Measurements from ENCODE around the gene TMIE. TPM values are rescaled to one million over a fixed set of nuclear protein-coding genes. Genes with fewer than 3 reads are reported as not detected.

TMIE gene
- total and polyA plus RNA-seq, 2 of the 8 experiments (the other 6 are each of a cell fraction or from before 2014, with no cell fraction given): 0.45 to 0.67 TPM

- Histone ChIP-seq H4K5ac (ENCODE audit: insufficient read length, low read depth, low read length) (no peak overlapping the region), H3K79me1 (ENCODE audit: low read depth, low read length) (no peaks in the 10 kb centered on the region), H3K36me3 (ENCODE audit: control insufficient read depth in 2 of 4, insufficient read depth in 4 of 4, low read length in 3 of 4) (no peaks in the 10 kb centered on the region), H3K4me2 (ENCODE audit: insufficient read depth in 1 of 2, low read depth in 2 of 2, low read length in 2 of 2) (no peak overlapping the region), H3K9me3 (ENCODE audit: insufficient read depth in 2 of 2, low read depth in 1 of 2, low read length in 1 of 2) (no peaks in the 10 kb centered on the region), H2BK12ac (ENCODE audit: low read depth, low read length) (no peak overlapping the region; the same call in 1 of the 2 replicates), H3K23me2 (ENCODE audit: low read depth, low read length) (no peaks in the 10 kb centered on the region; the same call in 1 of the 2 replicates), H2BK120ac (replicated peaks; ENCODE audit: low read depth, low read length) (no peak overlapping the region), H2BK5ac (ENCODE audit: low read depth, low read length) (no peak overlapping the region), H3K14ac (ENCODE audit: insufficient read length) (no peak overlapping the region), H4K91ac (replicated peaks; ENCODE audit: insufficient read length, low read length) (no peak overlapping the region), H3K4ac (replicated peaks; ENCODE audit: insufficient read length, low read depth, low read length) (no peak overlapping the region), H3K9ac (replicated peaks in 1 of 4; ENCODE audit: extremely low read depth in 1 of 4, low read depth in 3 of 4, low read length in 3 of 4) (no peak overlapping the region), H3K18ac (ENCODE audit: extremely low read depth, low read length) (no peak overlapping the region), H3K23ac (ENCODE audit: insufficient read length) (no peak overlapping the region), H2AK5ac (ENCODE audit: low read depth, low read length) (no peak overlapping the region), H3K79me2 (ENCODE audit: control insufficient read depth in 1 of 2, insufficient read depth in 2 of 2, low read length in 2 of 2) (no peaks in the 10 kb centered on the region), H4K20me1 (replicated peaks in 1 of 2; ENCODE audit: control insufficient read depth in 1 of 2, insufficient read depth in 2 of 2, low read length in 2 of 2) (no peaks in the 10 kb centered on the region), H2BK15ac (ENCODE audit: low read length) (no peak overlapping the region), H3K4me3 (ENCODE audit: extremely low read depth in 1 of 4, insufficient read depth in 2 of 4, low read depth in 3 of 4, low read length in 4 of 4) (no peak overlapping the region), H4K8ac (ENCODE audit: extremely low read depth, insufficient read depth, low read length) (no peak overlapping the region), H2BK20ac (ENCODE audit: low read length) (no peak overlapping the region), H3K27ac (ENCODE audit: low read depth, low read length) (no peak overlapping the region), H3K56ac (replicated peaks; ENCODE audit: insufficient read length, low read depth, low read length) (no peak overlapping the region), H2AFZ (ENCODE audit: low read length) (no peak overlapping the region), H3K4me1 (replicated peaks in 1 of 4; ENCODE audit: control insufficient read depth in 3 of 4, insufficient read depth in 4 of 4, low read length in 3 of 4) (no peaks in the 10 kb centered on the region; a peak in 1 of 7 replicates), H3K27me3 (replicated peaks in 1 of 4; ENCODE audit: control insufficient read depth in 3 of 4, extremely low read depth in 1 of 4, insufficient read depth in 3 of 4, low read length in 3 of 4) (no peaks in the 10 kb centered on the region)
- FAIRE-seq (no peak), DNase-seq (ENCODE audit: low read depth in 1 of 2, low spot score in 2 of 2) (no peak)
- 81% methylated on average over 2 of the region's 2 CpGs; no CpG with 5 or more reads in 1 of the 2 experiments for WGBS, 2 experiments (ENCODE audit: extremely low coverage in 1 of 2, insufficient coverage in 1 of 2, insufficient read length in 1 of 2, insufficient replicate concordance in 2 of 2, low coverage in 1 of 2, low lambda C conversion rate in 2 of 2, missing lambda C conversion rate in 1 of 2)
- TF ChIP-seq PHF8 (conservative IDR thresholded peaks at IDR 0.05; ENCODE audit: low read depth, low read length) (no peak), BACH1 (IDR thresholded peaks at IDR 0.05; ENCODE audit: low read length) (no peak), RAD21 (IDR thresholded peaks at IDR 0.05 in 1 of 2, conservative IDR thresholded peaks at IDR 0.05 in 1 of 2; ENCODE audit: low read depth in 2 of 2, low read length in 2 of 2) (no peak)
- TF ChIP-seq, protein P1, sequence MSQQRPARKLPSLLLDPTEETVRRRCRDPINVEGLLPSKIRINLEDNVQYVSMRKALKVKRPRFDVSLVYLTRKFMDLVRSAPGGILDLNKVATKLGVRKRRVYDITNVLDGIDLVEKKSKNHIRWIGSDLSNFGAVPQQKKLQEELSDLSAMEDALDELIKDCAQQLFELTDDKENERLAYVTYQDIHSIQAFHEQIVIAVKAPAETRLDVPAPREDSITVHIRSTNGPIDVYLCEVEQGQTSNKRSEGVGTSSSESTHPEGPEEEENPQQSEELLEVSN (IDR thresholded peaks at IDR 0.05): no peak
- ChIA-PET CTCF (ENCODE audit: partially characterized antibody) (interaction anchor here (0.8 to 1.2 kb wide), 2 partner anchors 16 to 118 kb away, joined by 3 to 4 read pairs; no protein-coding TSS in a partner anchor), POLR2A (ENCODE audit: partially characterized antibody) (interaction anchor here (0.8 kb wide), 1 partner anchor 9 kb away, joined by 3 read pairs; no protein-coding TSS in a partner anchor)
Observed at GRCh38 chr3:46748170-46748569, 47.0 kb downstream of the TMIE start.
